ENCODE results near the gene SORCS2.

Gene SORCS2

GRCh38 chr4:7510066-7510465, 317.7 kb downstream of the SORCS2 start:
- DNase-seq (ENCODE audit: low spot score): no peak

- DNase-seq (ENCODE audit: low spot score): no peak
These were observed 318.2 kb downstream of the SORCS2 start for GRCh38 chr4:7510538-7510937.

- DNase-seq (ENCODE audit: low spot score): no peak
These were observed 319.2 kb downstream of the SORCS2 start for GRCh38 chr4:7511525-7511924.

- no peak for DNase-seq (ENCODE audit: low spot score)
These were observed 320.1 kb downstream of the SORCS2 start for GRCh38 chr4:7512428-7512827.

GRCh38 chr4:7512946-7513345, 320.6 kb downstream of the SORCS2 start:
- DNase-seq (ENCODE audit: low spot score): no peak

GRCh38 chr4:7513671-7514070, 321.3 kb downstream of the SORCS2 start:
- no peak for DNase-seq (ENCODE audit: low spot score)

- no peak for DNase-seq (ENCODE audit: low spot score)
These were observed 321.9 kb downstream of the SORCS2 start for GRCh38 chr4:7514281-7514680.

- DNase-seq (ENCODE audit: low spot score): no peak
These were observed 322.5 kb downstream of the SORCS2 start for GRCh38 chr4:7514789-7515188.

GRCh38 chr4:7515390-7515902, 323.1 kb downstream of the SORCS2 start:
- DNase-seq (ENCODE audit: low spot score): no peak

GRCh38 chr4:7516096-7516772, 323.9 kb downstream of the SORCS2 start:
- DNase-seq (ENCODE audit: low spot score): no peak

GRCh38 chr4:7516773-7517144, 324.4 kb downstream of the SORCS2 start:
- DNase-seq (ENCODE audit: low spot score): no peak

- DNase-seq (ENCODE audit: low spot score): no peak
These were observed 326.7 kb downstream of the SORCS2 start for GRCh38 chr4:7518871-7519637.

- DNase-seq (ENCODE audit: low spot score): no peak
These were observed 327.5 kb downstream of the SORCS2 start for GRCh38 chr4:7519638-7520376.

- DNase-seq (ENCODE audit: low spot score): no peak
These were observed 329.3 kb downstream of the SORCS2 start for GRCh38 chr4:7521666-7522065.

GRCh38 chr4:7522452-7523220, 330.3 kb downstream of the SORCS2 start:
- DNase-seq (ENCODE audit: low spot score): no peak

GRCh38 chr4:7523526-7523925, 331.2 kb downstream of the SORCS2 start:
- no peak for DNase-seq (ENCODE audit: low spot score)

- no peak for DNase-seq (ENCODE audit: low spot score)
These were observed 331.8 kb downstream of the SORCS2 start for GRCh38 chr4:7524064-7524682.

- no peak for DNase-seq (ENCODE audit: low spot score)
These were observed 332.5 kb downstream of the SORCS2 start for GRCh38 chr4:7524843-7525242.

- no peak for DNase-seq (ENCODE audit: low spot score)
These were observed 334.2 kb downstream of the SORCS2 start for GRCh38 chr4:7526491-7526890.

- DNase-seq (ENCODE audit: low spot score): no peak
These were observed 334.7 kb downstream of the SORCS2 start for GRCh38 chr4:7526929-7527535.

Measured in COLO829 (cell line).